Activated naive CD4-positive, alpha-beta T cell treated with anti-CD3 and anti-CD28 coated beads for 36 hours (primary cell): ENCODE results near the gene ELP6. TPM values are rescaled to one million over a fixed set of nuclear protein-coding genes. Genes with fewer than 3 reads are reported as not detected.
"Not testable (repeated sequence)": the region's sequence is repeated elsewhere in the genome, so short reads cannot be mapped to it uniquely, and the experiment has no call there.

Experiments used
- CTCF ChIA-PET: fragments of 350-600 bp; sonication (Branson Sonifier 250); formaldehyde crosslinking; loops from one replicate; lab custom pipeline; 2021; ENCODE audit warnings: antibody characterized with exemption; lab: Charles Lee
- DNase-seq: peaks from one replicate; pipeline ENCODE4 v3.0.0-alpha.2; 2020
- H3K27ac Mint-ChIP-seq: one replicate; pipeline ENCODE4 v1.8.0; 2021; ENCODE audit warnings: mild to moderate bottlenecking, mixed read lengths
- H3K27me3 Mint-ChIP-seq: one replicate; pipeline ENCODE4 v1.8.0; 2021; ENCODE audit warnings: low read depth, mixed read lengths
- H3K36me3 Mint-ChIP-seq: one replicate; pipeline ENCODE4 v1.8.0; 2021; ENCODE audit warnings: low read depth, mixed read lengths
- H3K4me1 Mint-ChIP-seq: one replicate; pipeline ENCODE4 v1.8.0; 2021; ENCODE audit warnings: low read depth, mixed read lengths
- H3K4me3 Mint-ChIP-seq: one replicate; pipeline ENCODE4 v1.8.0; 2021; ENCODE audit warnings: mild to moderate bottlenecking, moderate library complexity, mixed read lengths
- H3K9me3 Mint-ChIP-seq: one replicate; pipeline ENCODE4 v1.8.0; 2021; ENCODE audit warnings: mixed read lengths
- intact Hi-C: fragments of 100-400 bp; cut with micrococcal nuclease; formaldehyde crosslinking; loops from one replicate; pipeline ENCODE4 v1.15.1; 2023
- total RNA-seq, 2 experiments: library from RNA; stranded (reverse); gene quantifications; one replicate each; pipeline ENCODE4 v1.2.3, GENCODE V29; 2021

ELP6 gene
- total RNA-seq, 2 experiments from 2014 or later = 32.7 to 33.1 TPM

- Mint-ChIP-seq H3K27ac (no peak overlapping the region), H3K27me3 (no peaks in the 10 kb centered on the region), H3K36me3 (no peaks in the 10 kb centered on the region), H3K4me1 (peaks cover 30% of the 10 kb centered on the region), H3K9me3 (no peaks in the 10 kb centered on the region), H3K4me3 (no peak overlapping the region)
- intact Hi-C loops = loop anchor here (5.0 kb wide), 1 partner anchor 196 kb away; the partner anchor contains the start of genes KIF9 and KLHL18
- CTCF ChIA-PET = interaction anchor here (7.4 kb wide), 1 partner anchor 57 kb away, joined by 75 read pairs; no protein-coding TSS in a partner anchor
- no peak for DNase-seq
Observed at GRCh38 chr3:47478022-47478421, 35.5 kb downstream of the ELP6 start.

GRCh38 chr3:47476644-47477199, 36.8 kb downstream of the ELP6 start:
- Mint-ChIP-seq H3K36me3 (peaks cover 2% of the 10 kb centered on the region), H3K4me3 (peak overlapping the region; percentile 86), H3K27me3 (no peaks in the 10 kb centered on the region), H3K27ac (peak overlapping the region; percentile 83), H3K9me3 (no peaks in the 10 kb centered on the region), H3K4me1 (peaks cover 35% of the 10 kb centered on the region)
- no peak for DNase-seq
- intact Hi-C loops = loop anchor here (1.0 to 5.0 kb wide), 4 partner anchors 36 to 313 kb away; partner anchors contain the start of genes KIF9 and KLHL18
- CTCF ChIA-PET = interaction anchor here (0.7 to 7.4 kb wide), 10 partner anchors 9 to 56 kb away, joined by 3 to 75 read pairs (median 3); no protein-coding TSS in a partner anchor

GRCh38 chr3:47476330-47476626, 37.2 kb downstream of the ELP6 start:
- intact Hi-C loops = loop anchor here (1.0 to 5.0 kb wide), 4 partner anchors 36 to 313 kb away; partner anchors contain the start of genes KIF9 and KLHL18
- Mint-ChIP-seq H3K27me3 (no peaks in the 10 kb centered on the region), H3K4me3 (peak overlapping the region; percentile 86), H3K9me3 (no peaks in the 10 kb centered on the region), H3K36me3 (peaks cover 2% of the 10 kb centered on the region), H3K4me1 (peaks cover 35% of the 10 kb centered on the region), H3K27ac (peak overlapping the region; percentile 83)
- CTCF ChIA-PET = interaction anchor here (0.7 to 7.4 kb wide), 10 partner anchors 10 to 56 kb away, joined by 3 to 75 read pairs (median 3); no protein-coding TSS in a partner anchor
- DNase-seq = no peak

GRCh38 chr3:47475570-47476329, 37.8 kb downstream of the ELP6 start, which contains the start of gene SCAP:
Gene SCAP (minus strand): TSS chr3:47475941. CDS start chr3:47442993, 32,948 bp downstream.
- intact Hi-C loops = loop anchor here (1.0 to 5.0 kb wide), 8 partner anchors 9 to 314 kb away; partner anchors contain the start of genes ELP6, KIF9, KLHL18 and SETD2
- peak within 1 kb of the TSS; percentile 86 for H3K4me3 Mint-ChIP-seq
- CTCF ChIA-PET = interaction anchor here (0.7 to 7.4 kb wide), 11 partner anchors 9 to 55 kb away, joined by 3 to 75 read pairs (median 4); no protein-coding TSS in a partner anchor
- DNase-seq = peak; percentile 96
- no peaks in the 10 kb centered on the region for H3K9me3 Mint-ChIP-seq
- no peaks in the 10 kb centered on the region for H3K27me3 Mint-ChIP-seq
- H3K36me3 Mint-ChIP-seq = peaks cover 2% of the 10 kb centered on the region
- peak within 1 kb of the TSS; percentile 83 for H3K27ac Mint-ChIP-seq
- peaks cover 35% of the 10 kb centered on the region for H3K4me1 Mint-ChIP-seq

- H3K27me3 Mint-ChIP-seq = no peaks in the 10 kb centered on the region
- H3K36me3 Mint-ChIP-seq = peaks cover 4% of the 10 kb centered on the region
- intact Hi-C loops = loop anchor here (1.0 to 5.0 kb wide), 5 partner anchors 9 to 311 kb away; partner anchors contain the start of genes ELP6, KIF9, KLHL18 and SETD2
- H3K4me3 Mint-ChIP-seq = peak overlapping the region; percentile 86
- peak overlapping the region; percentile 72 for H3K27ac Mint-ChIP-seq
- peak; percentile 33 for DNase-seq
- H3K4me1 Mint-ChIP-seq = peaks cover 35% of the 10 kb centered on the region
- no peaks in the 10 kb centered on the region for H3K9me3 Mint-ChIP-seq
- CTCF ChIA-PET = interaction anchor here (0.7 to 7.4 kb wide), 5 partner anchors 8 to 54 kb away, joined by 3 to 75 read pairs (median 4); no protein-coding TSS in a partner anchor
Observed at GRCh38 chr3:47475029-47475569, 38.4 kb downstream of the ELP6 start.

GRCh38 chr3:47473391-47473790, 40.1 kb downstream of the ELP6 start:
- H3K4me3 Mint-ChIP-seq = peak overlapping the region; percentile 20
- H3K27ac Mint-ChIP-seq = no peak overlapping the region

GRCh38 chr3:47469616-47470015, 43.9 kb downstream of the ELP6 start:
- peaks cover 35% of the 10 kb centered on the region for H3K4me1 Mint-ChIP-seq
- no peak overlapping the region for H3K4me3 Mint-ChIP-seq
- peaks cover 5% of the 10 kb centered on the region for H3K9me3 Mint-ChIP-seq
- intact Hi-C loops = no loop called here
- CTCF ChIA-PET = interaction anchor here (1.2 kb wide), 1 partner anchor 49 kb away, joined by 4 read pairs; no protein-coding TSS in a partner anchor
- no peak for DNase-seq
- no peaks in the 10 kb centered on the region for H3K27me3 Mint-ChIP-seq
- H3K27ac Mint-ChIP-seq = no peak overlapping the region
- peaks cover 25% of the 10 kb centered on the region for H3K36me3 Mint-ChIP-seq

More at GRCh38 chr3:47473391-47473790, 40.1 kb downstream of the ELP6 start:
- peaks cover 7% of the 10 kb centered on the region for H3K36me3 Mint-ChIP-seq
- CTCF ChIA-PET = interaction anchor here (7.4 kb wide), 1 partner anchor 53 kb away, joined by 75 read pairs; no protein-coding TSS in a partner anchor
- DNase-seq = no peak
- no peaks in the 10 kb centered on the region for H3K27me3 Mint-ChIP-seq
- intact Hi-C loops = no loop called here
- peaks cover under 1% of the 10 kb centered on the region for H3K9me3 Mint-ChIP-seq
- H3K4me1 Mint-ChIP-seq = peaks cover 35% of the 10 kb centered on the region

- Mint-ChIP-seq H3K36me3 (peaks cover 26% of the 10 kb centered on the region), H3K4me1 (peaks cover 27% of the 10 kb centered on the region)
- H3K27me3 Mint-ChIP-seq, DNase-seq, H3K4me3 Mint-ChIP-seq, intact Hi-C loops, H3K27ac Mint-ChIP-seq, CTCF ChIA-PET, H3K9me3 Mint-ChIP-seq: not testable (repeated sequence)
Observed at GRCh38 chr3:47468315-47468714, 45.2 kb downstream of the ELP6 start.

GRCh38 chr3:47464588-47464987, 48.9 kb downstream of the ELP6 start:
- peaks cover 31% of the 10 kb centered on the region for H3K4me1 Mint-ChIP-seq
- H3K27me3 Mint-ChIP-seq = no peaks in the 10 kb centered on the region
- CTCF ChIA-PET = interaction anchor here (0.6 to 1.9 kb wide), 2 partner anchors 12 to 219 kb away, joined by 3 read pairs; no protein-coding TSS in a partner anchor
- peaks cover 7% of the 10 kb centered on the region for H3K9me3 Mint-ChIP-seq
- no peak for DNase-seq
- peaks cover 30% of the 10 kb centered on the region for H3K36me3 Mint-ChIP-seq
- no peak overlapping the region for H3K4me3 Mint-ChIP-seq
- intact Hi-C loops = no loop called here
- H3K27ac Mint-ChIP-seq = no peak overlapping the region

- H3K27ac Mint-ChIP-seq, H3K4me3 Mint-ChIP-seq, intact Hi-C loops, DNase-seq, H3K27me3 Mint-ChIP-seq, CTCF ChIA-PET, H3K9me3 Mint-ChIP-seq: not testable (repeated sequence)
- peaks cover 15% of the 10 kb centered on the region for H3K36me3 Mint-ChIP-seq
- H3K4me1 Mint-ChIP-seq = peaks cover 32% of the 10 kb centered on the region
Observed at GRCh38 chr3:47459534-47460085, 53.9 kb downstream of the ELP6 start.

- intact Hi-C loops = no loop called here
Observed at GRCh38 chr3:47456984-47457383, 56.5 kb downstream of the ELP6 start.

More at GRCh38 chr3:47456984-47457383, 56.5 kb downstream of the ELP6 start:
- H3K4me3 Mint-ChIP-seq = no peak overlapping the region
- H3K4me1 Mint-ChIP-seq = peaks cover 35% of the 10 kb centered on the region
- H3K27me3 Mint-ChIP-seq = no peaks in the 10 kb centered on the region
- DNase-seq = no peak
- peaks cover 1% of the 10 kb centered on the region for H3K9me3 Mint-ChIP-seq
- H3K36me3 Mint-ChIP-seq = peaks cover 13% of the 10 kb centered on the region
- CTCF ChIA-PET = no interaction called here
- H3K27ac Mint-ChIP-seq = no peak overlapping the region
